Measurements from ENCODE around the gene FIBP.

FIBP gene

DNA sequence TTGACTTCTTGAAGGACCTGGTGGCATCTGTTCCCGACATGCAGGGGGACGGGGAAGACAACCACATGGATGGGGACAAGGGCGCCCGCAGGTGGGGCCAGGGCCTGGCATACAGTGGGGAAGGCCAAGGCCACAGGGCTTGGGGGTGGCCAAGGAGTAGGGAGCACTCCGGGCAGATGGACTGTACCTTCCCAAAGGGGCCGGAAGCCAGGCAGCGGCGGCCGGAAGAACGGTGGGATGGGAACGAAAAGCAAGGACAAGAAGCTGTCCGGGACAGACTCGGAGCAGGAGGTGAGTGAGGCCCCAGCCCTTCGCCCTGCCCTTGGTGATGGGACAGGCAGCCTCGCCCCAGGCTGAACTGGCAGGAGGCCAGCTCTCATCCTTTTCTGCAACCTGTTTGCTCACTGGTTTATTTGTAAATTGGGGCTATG, 32.1 kb upstream of the FIBP start:
- no peak for FAIRE-seq
- TF ChIP-seq POLR2A (IDR thresholded peaks at IDR 0.05; ENCODE audit: low read depth, low read length): no peak

GRCh38 chr11:65919573-65920371, 31.5 kb upstream of the FIBP start:
- peak; percentile 74 for DNase-seq (ENCODE audit: insufficient read length)
- TF ChIP-seq TAF1 (IDR thresholded peaks at IDR 0.05; ENCODE audit: borderline replicate concordance, low read depth, low read length) (0 out of 2 replicates have a peak, but pooled peaks have one; percentile 30), POLR2AphosphoS5 (IDR thresholded peaks at IDR 0.05; ENCODE audit: low read depth, low read length) (no peak)
- FAIRE-seq: no peak

More for the DNA sequence above, 32.1 kb upstream of the FIBP start:
- no peak for DNase-seq (ENCODE audit: insufficient read length)

GRCh38 chr11:65919141-65919572, 30.9 kb upstream of the FIBP start, which contains the start of gene DRAP1:
DRAP1 (plus strand) TSS chr11:65919426; CDS start chr11:65919502, 76 bp downstream.
- TF ChIP-seq POLR2AphosphoS5 (IDR thresholded peaks at IDR 0.05; ENCODE audit: low read depth, low read length) (no peak), TAF1 (IDR thresholded peaks at IDR 0.05; ENCODE audit: borderline replicate concordance, low read depth, low read length) (no peak), POLR2A (IDR thresholded peaks at IDR 0.05; ENCODE audit: low read depth, low read length) (peak; percentile 46; the same call in 1 of the 2 replicates)
- DNase-seq (ENCODE audit: insufficient read length): peak; percentile 97
- no peak for FAIRE-seq

DNA sequence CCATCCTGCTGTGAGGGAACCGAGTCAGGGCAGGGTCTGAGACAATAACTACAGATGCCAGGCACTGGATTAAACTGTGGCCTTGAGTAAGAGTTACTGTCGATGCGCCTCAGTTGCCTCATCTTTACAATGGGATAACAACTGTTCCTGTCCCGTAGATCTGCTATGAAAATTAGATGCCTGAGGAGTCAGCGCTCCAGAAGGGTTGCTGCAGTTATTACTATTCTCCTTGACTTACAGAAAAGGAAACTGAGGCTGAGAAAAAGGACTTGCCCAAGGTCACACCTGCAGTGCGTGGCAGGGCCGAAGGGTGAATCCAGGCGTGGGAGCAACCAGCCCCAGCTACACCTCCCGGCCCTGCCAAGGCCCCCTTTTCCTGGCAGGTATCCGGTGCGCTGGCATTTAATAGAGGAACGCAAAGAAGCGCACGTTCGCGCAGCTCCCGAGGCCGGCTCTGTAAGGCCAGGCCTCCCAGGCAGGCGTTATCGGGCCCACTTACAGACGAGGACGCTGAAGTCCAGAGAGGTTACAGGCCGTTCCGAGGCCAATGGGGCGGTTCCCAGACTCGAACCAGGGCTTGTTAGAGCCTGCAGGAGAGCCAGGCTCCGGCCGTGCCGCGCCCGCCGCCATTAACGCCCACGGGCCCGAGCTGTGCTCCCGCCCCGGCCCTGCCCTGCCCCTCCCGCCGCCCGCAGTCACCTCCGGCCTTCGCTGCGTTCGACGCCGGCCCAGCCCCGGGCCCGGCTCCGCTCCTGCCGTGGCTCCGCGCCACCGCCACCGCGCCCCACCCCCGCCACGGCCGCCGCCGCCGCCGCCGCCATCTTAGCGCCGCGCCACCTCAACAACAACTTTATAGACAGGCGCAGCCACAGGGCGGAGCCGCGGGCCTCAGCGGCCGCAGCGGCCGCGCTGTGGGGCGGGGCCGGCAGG, 30.2 kb upstream of the FIBP start, which contains the start of gene C11orf68:
TSS of gene C11orf68 (minus strand) at position 852 of the 930 bp plus-strand sequence. CDS start at position 821, 31 bp downstream.
- peak; percentile 96 for FAIRE-seq
- TF ChIP-seq POLR2A (IDR thresholded peaks at IDR 0.05; ENCODE audit: low read depth, low read length) (peak; percentile 46; the same call in 1 of the 2 replicates), TAF1 (IDR thresholded peaks at IDR 0.05; ENCODE audit: borderline replicate concordance, low read depth, low read length) (peak; percentile 22; the same call in 1 of the 2 replicates), POLR2AphosphoS5 (IDR thresholded peaks at IDR 0.05; ENCODE audit: low read depth, low read length) (no peak)
- no peak for DNase-seq (ENCODE audit: insufficient read length)

- FAIRE-seq (peak; percentile 63), DNase-seq (ENCODE audit: insufficient read length) (no peak)
- TF ChIP-seq POLR2AphosphoS5 (IDR thresholded peaks at IDR 0.05; ENCODE audit: low read depth, low read length): no peak
These were observed 29.4 kb upstream of the FIBP start for GRCh38 chr11:65917434-65918210.

DNA sequence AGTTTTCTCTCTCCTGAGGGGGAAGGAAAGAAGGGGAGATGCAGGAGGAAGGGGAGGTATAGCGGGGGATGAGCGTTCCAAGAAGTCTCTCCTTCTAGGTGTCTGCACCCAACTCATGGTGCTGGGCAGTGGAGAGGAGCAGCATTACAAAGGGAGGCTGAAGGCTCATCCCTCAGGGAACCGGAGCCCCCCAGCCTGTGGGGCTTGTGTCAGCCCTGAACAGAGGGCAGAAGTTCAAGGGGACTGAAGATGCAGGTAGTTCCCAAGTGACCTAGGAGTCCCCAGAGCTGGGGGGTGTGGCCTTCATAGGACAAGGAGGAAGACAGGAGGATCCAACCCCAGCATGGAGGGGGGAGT, 28.8 kb upstream of the FIBP start:
- FAIRE-seq (no peak), DNase-seq (ENCODE audit: insufficient read length) (no peak)
- TF ChIP-seq POLR2A (IDR thresholded peaks at IDR 0.05; ENCODE audit: low read depth, low read length): no peak
- TF ChIP-seq POLR2AphosphoS5 (IDR thresholded peaks at IDR 0.05; ENCODE audit: low read depth, low read length): no peak
- no peak for TF ChIP-seq TAF1 (IDR thresholded peaks at IDR 0.05; ENCODE audit: borderline replicate concordance, low read depth, low read length)

DNA sequence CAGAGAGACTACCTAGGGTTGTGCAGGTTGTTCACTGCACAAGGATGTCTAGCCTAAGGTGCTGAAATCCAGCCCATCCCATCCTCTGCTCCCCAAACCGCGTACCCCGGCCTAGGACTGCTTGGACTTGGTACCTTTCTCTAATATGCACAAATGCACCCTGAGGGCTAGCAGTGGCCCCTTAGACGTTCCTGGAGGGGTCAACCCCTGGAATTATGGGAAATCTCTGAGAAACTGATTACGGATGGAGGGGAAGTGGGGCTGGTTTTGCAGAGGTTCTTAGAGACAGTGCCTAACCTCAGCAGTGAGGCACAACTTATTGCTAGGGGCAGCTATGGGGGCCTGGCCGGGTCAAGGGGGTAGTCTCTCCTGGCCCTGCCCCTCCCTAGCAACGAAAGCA, 28.1 kb upstream of the FIBP start:
- FAIRE-seq (no peak), DNase-seq (ENCODE audit: insufficient read length) (no peak)
- TF ChIP-seq POLR2AphosphoS5 (IDR thresholded peaks at IDR 0.05; ENCODE audit: low read depth, low read length) (no peak), POLR2A (IDR thresholded peaks at IDR 0.05; ENCODE audit: low read depth, low read length) (no peak), TAF1 (IDR thresholded peaks at IDR 0.05; ENCODE audit: borderline replicate concordance, low read depth, low read length) (no peak)

DNA sequence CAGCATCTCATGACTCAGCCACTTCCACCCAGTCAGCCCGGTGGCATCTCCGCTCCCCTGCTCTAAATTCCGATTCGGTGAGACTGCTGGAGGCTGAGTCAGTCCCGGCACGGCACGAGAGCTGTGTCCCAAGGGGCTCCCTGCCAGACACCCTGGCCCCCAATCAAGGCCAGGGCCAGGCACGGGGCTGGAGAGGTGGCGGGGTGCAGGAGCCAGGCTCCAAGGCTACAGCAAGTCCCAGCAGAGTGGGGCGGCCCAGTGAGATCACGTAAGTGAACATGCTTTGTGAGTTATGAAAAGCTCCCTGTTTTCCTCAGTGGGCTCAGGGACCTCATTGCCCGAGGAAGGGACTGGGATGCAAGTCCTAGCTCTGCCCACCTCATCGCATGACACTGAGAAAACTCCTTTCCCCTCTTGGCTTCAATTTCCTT, 27.6 kb upstream of the FIBP start:
- TF ChIP-seq TAF1 (IDR thresholded peaks at IDR 0.05; ENCODE audit: borderline replicate concordance, low read depth, low read length): no peak
- no peak for TF ChIP-seq POLR2AphosphoS5 (IDR thresholded peaks at IDR 0.05; ENCODE audit: low read depth, low read length)
- TF ChIP-seq POLR2A (IDR thresholded peaks at IDR 0.05; ENCODE audit: low read depth, low read length): no peak
- DNase-seq (ENCODE audit: insufficient read length): no peak
- no peak for FAIRE-seq

- no peak for DNase-seq (ENCODE audit: insufficient read length)
- no peak for TF ChIP-seq TAF1 (IDR thresholded peaks at IDR 0.05; ENCODE audit: borderline replicate concordance, low read depth, low read length)
- TF ChIP-seq POLR2AphosphoS5 (IDR thresholded peaks at IDR 0.05; ENCODE audit: low read depth, low read length): no peak
- no peak for TF ChIP-seq POLR2A (IDR thresholded peaks at IDR 0.05; ENCODE audit: low read depth, low read length)
- no peak for FAIRE-seq
These were observed 27.0 kb upstream of the FIBP start for GRCh38 chr11:65915101-65915820.

- DNase-seq (ENCODE audit: insufficient read length) (no peak), FAIRE-seq (peak; percentile 17)
- TF ChIP-seq POLR2A (IDR thresholded peaks at IDR 0.05; ENCODE audit: low read depth, low read length) (no peak), TAF1 (IDR thresholded peaks at IDR 0.05; ENCODE audit: borderline replicate concordance, low read depth, low read length) (no peak), POLR2AphosphoS5 (IDR thresholded peaks at IDR 0.05; ENCODE audit: low read depth, low read length) (no peak)
These were observed 24.6 kb upstream of the FIBP start for GRCh38 chr11:65912845-65913244.

Data from GM12892 (cell line).